Hypothalamus (tissue), 51 donors: ENCODE measurements around the gene STOX2.
A peak's percentile ranks its signal among the peaks of the same experiment; 100 is the strongest.

ENCODE experiments used
- DNase-seq, 51 donors: peaks; one replicate each; lab custom pipeline; 2025; lab: John Stamatoyannopoulos, UW

Gene STOX2

GRCh38 chr4:183977707-183978106 is 72.6 kb downstream of the STOX2 start:
- DNase-seq = no peak

- peak in 10 of 51 donors; percentile 9 to 37 (median 19) for DNase-seq
Measured at GRCh38 chr4:183984566-183984965, 79.5 kb downstream of the STOX2 start.

GRCh38 chr4:183985786-183986185 is 80.7 kb downstream of the STOX2 start:
- DNase-seq = no peak

- peak in 2 of 51 donors; percentile 1 to 33 for DNase-seq
Measured at GRCh38 chr4:183986291-183986970, 81.3 kb downstream of the STOX2 start.

- peak in 47 of 51 donors; percentile 19 to 90 (median 64) for DNase-seq
Measured at GRCh38 chr4:183986971-183987946, 82.2 kb downstream of the STOX2 start.

- peak in 44 of 51 donors; percentile 17 to 91 (median 63) for DNase-seq
Measured at GRCh38 chr4:183987987-183988392, 82.9 kb downstream of the STOX2 start.

- DNase-seq = no peak
Measured at GRCh38 chr4:183988874-183989273, 83.8 kb downstream of the STOX2 start.

- DNase-seq = no peak
Measured at GRCh38 chr4:183989461-183989860, 84.4 kb downstream of the STOX2 start.

GRCh38 chr4:183989931-183990330 is 84.8 kb downstream of the STOX2 start:
- DNase-seq = no peak

GRCh38 chr4:183993676-183994075 is 88.6 kb downstream of the STOX2 start:
- no peak for DNase-seq

GRCh38 chr4:183995570-183995969 is 90.5 kb downstream of the STOX2 start:
- DNase-seq = no peak

GRCh38 chr4:183996868-183997267 is 91.8 kb downstream of the STOX2 start:
- DNase-seq = no peak

- no peak for DNase-seq
Measured at GRCh38 chr4:183999435-183999834, 94.3 kb downstream of the STOX2 start.

- no peak for DNase-seq
Measured at GRCh38 chr4:184000457-184001396, 95.6 kb downstream of the STOX2 start.

- no peak for DNase-seq
Measured at GRCh38 chr4:184003433-184003832, 98.3 kb downstream of the STOX2 start.

- DNase-seq = no peak
Measured at GRCh38 chr4:184007891-184008290, 102.8 kb downstream of the STOX2 start.

- DNase-seq = no peak
Measured at GRCh38 chr4:184010696-184011095, 105.6 kb downstream of the STOX2 start.

- no peak for DNase-seq
Measured at GRCh38 chr4:184011826-184012380, 106.8 kb downstream of the STOX2 start.

GRCh38 chr4:184012937-184013336 is 107.8 kb downstream of the STOX2 start:
- DNase-seq = no peak

- no peak for DNase-seq
Measured at GRCh38 chr4:184014301-184014700, 109.2 kb downstream of the STOX2 start.
